GM18520 (cell line): ENCODE data around the gene RNH1.
A peak's percentile ranks its signal among the peaks of the same experiment; 100 is the strongest.

Experiments
- ATAC-seq: cut with Tn5 transposase; IDR thresholded peaks from one replicate; pipeline ENCODE4 v1.9.1; 2021; ENCODE audit not compliant: unreplicated experiment

Gene RNH1

GRCh38 chr11:506995-507726 is at the start of gene RNH1:
TSS of gene RNH1 (minus strand) at chr11:507242. CDS start at chr11:502162, 5,080 bp downstream.
- peak; percentile 22 for ATAC-seq

- ATAC-seq: no peak
Measured at GRCh38 chr11:555780-556661, 49.0 kb upstream of the RNH1 start.

GRCh38 chr11:555227-555779 is 48.3 kb upstream of the RNH1 start:
- ATAC-seq: no peak

- ATAC-seq: peak; percentile 52
Measured at GRCh38 chr11:554428-555226, 47.6 kb upstream of the RNH1 start.

- ATAC-seq: no peak
Measured at GRCh38 chr11:553988-554340, 46.9 kb upstream of the RNH1 start.

GRCh38 chr11:553083-553987 is 46.3 kb upstream of the RNH1 start:
- no peak for ATAC-seq

GRCh38 chr11:551596-551995 is 44.6 kb upstream of the RNH1 start:
- no peak for ATAC-seq

DNA sequence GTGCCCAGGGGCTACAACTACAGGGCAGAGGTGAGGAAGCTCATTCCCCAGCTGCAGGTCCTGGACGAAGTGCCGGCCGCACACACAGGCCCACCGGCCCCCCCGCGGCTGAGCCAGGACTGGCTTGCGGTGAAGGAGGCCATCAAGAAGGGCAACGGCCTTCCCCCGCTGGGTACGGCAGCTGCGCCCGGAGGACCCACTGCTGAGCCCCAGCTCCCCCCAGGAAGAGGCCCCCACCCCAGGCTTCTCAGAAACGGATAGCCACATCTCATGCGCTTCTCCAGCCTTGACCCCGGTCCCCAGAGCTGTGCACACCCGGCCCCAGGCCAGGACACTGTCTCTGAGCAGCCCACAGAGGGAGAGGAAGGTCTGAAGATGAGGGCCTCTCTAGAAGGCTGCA is 44.1 kb upstream of the RNH1 start:
- no peak for ATAC-seq

DNA sequence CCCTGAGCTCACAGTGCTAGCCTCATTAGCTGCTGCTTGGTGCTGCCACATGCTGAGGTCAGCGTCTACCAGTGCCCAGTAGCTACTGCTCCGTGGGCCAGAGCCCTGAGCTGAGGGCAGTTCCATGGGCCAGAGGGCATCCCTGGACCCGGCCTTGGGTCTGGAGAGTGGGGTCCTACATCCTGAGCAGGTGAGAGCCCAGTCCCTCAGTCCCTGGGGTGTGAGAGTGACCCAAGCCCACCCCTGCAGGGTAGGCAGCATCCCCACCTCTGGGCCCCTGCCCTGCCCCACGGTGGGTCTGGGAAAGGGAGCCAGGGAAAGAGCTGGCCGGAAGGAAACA is 43.7 kb upstream of the RNH1 start:
- ATAC-seq: no peak

GRCh38 chr11:550021-550745 is 43.1 kb upstream of the RNH1 start:
- ATAC-seq: no peak

GRCh38 chr11:548700-549603 is 41.9 kb upstream of the RNH1 start:
- ATAC-seq: no peak

DNA sequence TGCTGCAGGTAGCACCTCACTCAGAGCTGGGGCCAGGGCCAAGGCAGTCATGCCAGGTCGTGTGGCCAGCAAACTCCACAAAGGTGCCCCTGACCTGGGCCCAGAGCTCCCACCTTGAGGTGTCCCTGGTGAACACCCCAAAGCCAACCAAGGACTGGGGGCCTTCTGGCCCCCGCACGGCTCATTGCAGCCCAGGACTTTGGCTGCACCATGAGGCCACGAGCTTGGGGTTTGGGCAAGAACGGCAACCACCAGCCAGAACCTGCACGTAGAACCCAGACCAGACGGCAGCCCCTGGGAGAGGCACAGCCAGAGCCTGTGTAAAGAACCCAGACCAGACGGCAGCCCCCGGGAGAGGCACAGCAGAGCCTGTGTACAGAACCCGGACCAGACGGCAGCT is 38.1 kb upstream of the RNH1 start:
- ATAC-seq: no peak

- ATAC-seq: no peak
Measured at GRCh38 chr11:544817-545166, 37.8 kb upstream of the RNH1 start.

DNA sequence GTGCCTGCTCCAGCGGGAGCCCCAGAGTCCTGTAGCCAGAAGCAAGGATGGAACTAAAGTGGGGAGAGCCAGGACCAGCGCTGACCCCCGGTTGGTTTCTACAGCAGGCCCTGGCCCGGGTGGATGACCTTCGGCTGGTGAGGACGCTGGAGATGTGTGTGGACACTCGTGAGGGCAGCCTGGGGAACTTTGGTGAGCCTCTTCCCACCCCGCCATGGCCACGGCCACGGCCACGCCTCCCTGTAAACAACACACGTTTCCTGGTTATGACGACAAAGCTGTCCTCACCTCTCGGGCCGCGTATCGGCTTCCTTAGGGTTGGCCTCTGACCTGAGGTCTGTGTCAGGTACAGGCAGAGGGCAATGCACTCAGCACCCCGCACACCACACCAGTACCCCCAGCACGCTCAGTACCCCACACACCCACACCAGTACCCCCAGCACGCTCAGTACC is 34.4 kb upstream of the RNH1 start:
- ATAC-seq: no peak

- ATAC-seq: no peak
Measured at GRCh38 chr11:540583-541432, 33.8 kb upstream of the RNH1 start.

- no peak for ATAC-seq
Measured at GRCh38 chr11:539971-540481, 33.0 kb upstream of the RNH1 start.

- no peak for ATAC-seq
Measured at GRCh38 chr11:538431-539051, 31.5 kb upstream of the RNH1 start.
